SKM-1 treated with dmso at 0.1 percent for 144 hours (cell line): ENCODE results near the gene AP1S3.
A peak's percentile ranks its signal among the peaks of the same experiment; 100 is the strongest.
"Not testable (repeated sequence)": the region's sequence is repeated elsewhere in the genome, so short reads cannot be mapped to it uniquely, and the experiment has no call there.

Source experiments
- DNase-seq: peaks from one replicate; lab custom pipeline; 2025; ENCODE audit not compliant: unreplicated experiment; lab: John Stamatoyannopoulos, UW

Gene AP1S3

DNA sequence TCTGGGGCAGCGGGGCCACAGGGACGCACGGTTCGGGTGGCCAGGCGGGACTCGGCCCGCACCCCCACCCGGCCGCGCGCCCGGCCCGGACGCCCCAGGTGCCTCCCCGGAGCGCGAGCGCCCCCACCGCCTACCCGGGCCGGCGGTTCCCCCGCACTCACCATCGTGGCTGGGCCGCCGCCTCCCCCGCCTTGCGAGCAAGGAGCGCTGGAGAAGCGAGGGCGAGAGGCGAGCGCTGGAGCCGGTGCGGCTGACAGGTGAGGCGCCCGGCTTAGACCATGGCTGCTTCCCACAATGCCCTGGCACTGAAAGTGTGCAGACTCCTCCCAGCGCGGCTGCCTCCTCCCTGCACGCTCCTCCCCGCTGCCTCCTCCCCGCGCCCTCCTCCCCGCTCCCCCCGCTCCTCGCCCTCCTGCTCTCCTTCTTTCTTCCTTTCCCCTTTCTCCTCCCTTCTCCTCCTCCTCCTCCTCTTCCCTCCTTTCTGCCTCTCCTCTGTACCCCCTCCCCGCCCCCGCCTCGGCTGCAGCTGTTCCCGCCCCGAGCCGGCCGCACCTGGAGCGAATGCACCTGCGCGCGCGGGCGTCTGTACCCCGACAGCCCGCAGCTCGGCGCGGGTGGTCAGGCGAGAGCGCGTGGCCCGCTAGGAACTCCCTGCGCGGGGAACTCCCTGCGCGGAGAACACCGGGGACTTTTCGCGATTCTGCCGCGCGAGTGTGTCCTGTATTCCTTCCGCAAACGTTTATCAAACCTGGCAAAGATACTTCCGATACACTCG is at the start of gene AP1S3:
Gene AP1S3, minus strand, starts transcription at position 296 of the 775 bp plus-strand sequence. Its CDS starts 132 bp downstream, at position 164.
- DNase-seq: peak; percentile 52

DNA sequence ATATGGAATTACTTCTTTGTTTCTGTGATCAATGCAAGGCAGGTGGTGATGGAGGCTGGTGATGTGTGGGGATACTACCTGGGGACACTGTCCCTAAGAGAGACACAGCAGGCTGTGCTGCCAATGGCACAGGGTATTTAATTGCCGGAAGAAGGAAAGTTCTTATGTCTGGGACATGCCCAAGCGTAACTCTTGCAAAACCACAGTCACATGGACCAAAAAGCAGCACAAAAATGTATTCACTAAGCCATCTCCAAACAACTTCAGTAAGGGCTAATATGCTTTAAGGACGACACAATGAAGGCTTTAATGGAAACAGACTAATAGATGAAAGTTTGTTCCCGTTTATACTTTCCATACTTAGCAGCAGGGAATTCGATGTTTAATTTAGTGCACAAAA is 49.7 kb upstream of the AP1S3 start:
- DNase-seq: no peak

DNA sequence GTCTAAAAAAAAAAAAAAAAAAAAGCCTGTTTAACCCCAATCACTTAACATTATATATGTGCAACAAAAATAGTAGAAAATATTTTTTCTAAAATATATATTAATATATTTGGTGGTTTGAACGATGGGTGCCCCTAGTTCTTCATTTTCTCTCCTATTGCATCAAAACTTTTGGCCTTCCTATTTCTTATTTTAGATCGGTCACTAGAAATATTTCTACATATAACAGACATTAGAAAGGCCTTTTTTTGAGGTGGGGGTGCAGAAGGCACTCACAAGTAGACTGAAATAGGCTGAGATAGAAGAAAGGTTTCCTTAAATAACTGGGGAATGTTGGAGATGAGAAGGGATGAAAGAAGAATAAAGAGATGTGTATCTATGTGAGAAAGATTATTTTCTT is 49.3 kb upstream of the AP1S3 start:
- no peak for DNase-seq

DNA sequence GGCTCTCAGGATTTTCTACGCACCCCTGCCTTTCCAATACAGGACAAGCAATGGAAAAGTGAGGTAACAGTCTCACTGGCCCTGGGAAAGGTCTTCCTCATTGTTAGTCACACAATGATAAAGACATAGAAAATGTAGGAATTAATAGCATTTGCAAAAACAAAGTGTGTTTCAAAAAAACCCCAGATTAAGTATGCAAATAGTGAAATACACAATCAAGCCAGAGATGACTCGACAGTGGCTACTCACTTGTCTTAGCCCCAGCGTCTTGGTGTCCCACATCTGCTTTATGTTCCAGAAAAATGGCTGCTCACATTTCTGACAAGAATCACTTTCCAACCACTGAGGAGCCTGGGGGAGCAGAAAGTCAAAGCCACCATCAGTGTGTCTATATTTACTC is 47.0 kb upstream of the AP1S3 start:
- DNase-seq: no peak

DNA sequence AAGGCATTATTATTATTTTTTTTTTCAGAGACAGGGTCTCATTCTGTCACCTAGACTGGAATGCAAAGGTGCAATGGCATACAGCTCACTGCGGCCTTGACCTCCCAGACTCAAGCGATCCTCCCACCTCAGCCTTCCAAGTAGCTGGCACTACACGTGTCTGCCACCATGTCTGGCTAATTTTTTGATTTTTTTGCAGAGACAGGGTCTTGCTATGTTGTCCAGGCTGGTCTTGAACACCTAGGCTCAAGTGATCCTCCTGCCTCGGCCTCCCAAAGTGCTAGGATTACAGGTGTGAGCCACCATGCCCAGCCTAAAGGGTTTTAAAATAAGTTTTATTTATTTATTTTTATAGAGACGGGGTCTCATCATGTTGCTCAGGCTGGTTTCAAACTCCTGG is 45.3 kb upstream of the AP1S3 start:
- no peak for DNase-seq

DNA sequence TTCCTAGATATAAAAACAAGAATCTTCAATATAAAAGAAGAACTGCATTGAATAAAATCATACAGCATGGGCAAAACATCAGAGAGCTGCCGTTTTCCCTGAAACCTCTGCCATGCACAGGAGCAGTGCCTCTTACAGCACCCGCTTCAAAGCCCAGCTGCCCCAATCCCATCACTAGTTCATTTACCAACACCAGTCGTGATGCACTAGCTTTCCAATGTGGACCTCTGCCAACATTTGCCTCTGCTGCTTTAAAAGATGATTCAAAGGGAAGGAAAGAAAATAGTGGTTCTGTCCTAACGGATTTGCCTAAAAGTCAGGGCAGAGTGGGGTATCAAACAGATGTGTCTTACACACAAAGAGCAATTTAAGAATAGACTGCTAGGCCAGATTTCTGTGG is 43.4 kb upstream of the AP1S3 start:
- DNase-seq: no peak

DNA sequence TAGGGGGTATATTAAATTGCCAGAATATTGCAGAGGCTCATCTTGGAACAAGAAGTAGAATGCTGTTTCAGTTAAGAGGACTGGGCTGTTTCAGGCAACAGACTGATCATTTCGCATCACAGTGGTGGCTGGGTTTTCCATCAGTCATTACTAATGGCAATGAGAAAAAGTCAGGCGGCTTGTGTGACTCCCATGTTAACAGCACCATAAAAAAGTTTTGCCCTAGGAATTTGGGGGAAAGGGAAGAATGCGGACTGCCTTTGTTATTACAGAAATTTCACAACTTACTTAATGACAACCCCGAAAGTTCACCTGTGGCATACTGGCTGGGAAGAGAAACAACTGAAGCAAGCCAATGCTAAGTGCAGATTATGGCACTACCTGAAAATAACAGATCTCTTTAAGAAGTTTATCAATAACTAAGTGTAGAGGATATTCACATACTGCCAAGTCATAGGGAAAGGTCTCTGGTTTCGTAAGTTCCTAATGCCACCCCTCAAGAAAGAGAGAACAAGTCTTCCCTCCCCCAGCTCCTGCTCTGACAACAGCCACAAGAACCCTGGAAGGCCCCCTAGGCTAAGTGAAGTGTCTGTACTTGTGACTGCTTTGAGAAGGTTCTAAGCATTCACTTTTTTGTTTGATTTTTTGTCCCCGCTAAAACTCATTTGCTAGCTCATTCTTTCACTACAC is 40.5 kb upstream of the AP1S3 start:
- no peak for DNase-seq

DNA sequence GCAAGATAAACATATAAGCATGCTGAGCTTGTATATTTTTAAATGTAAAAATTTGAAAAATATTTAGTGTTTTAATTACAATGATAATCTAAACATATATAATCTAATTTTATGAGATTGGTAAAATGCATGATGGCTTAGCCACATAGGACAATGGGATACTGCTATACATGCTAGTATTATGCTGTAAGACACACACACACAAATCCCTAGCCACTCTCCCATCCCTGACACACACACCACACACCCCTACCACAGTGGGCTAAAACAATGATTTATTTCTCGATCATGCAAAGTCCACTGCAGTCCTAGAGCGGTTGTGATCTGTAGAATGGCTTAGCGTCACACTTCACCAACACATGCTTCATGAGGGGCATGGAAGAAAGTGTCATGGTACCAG is 36.3 kb upstream of the AP1S3 start:
- DNase-seq: no peak

DNA sequence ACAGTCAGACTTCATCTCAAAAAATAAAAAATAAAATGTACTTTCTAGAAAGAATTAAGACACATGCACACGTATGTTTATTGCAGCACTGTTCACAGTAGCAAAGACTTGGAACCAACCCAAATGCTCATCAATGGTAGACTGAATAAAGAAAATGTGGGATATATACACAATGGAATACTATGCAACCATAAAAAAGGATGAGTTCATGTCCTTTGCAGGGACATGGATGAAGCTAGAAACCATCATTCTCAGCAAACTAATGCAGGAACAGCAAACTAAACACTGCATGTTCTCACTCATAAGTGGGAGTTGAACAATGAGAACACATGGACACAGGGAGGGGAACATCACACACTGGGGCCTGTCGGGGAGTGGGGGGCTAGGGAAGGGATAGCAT is 35.4 kb upstream of the AP1S3 start:
- not testable (repeated sequence) for DNase-seq

DNA sequence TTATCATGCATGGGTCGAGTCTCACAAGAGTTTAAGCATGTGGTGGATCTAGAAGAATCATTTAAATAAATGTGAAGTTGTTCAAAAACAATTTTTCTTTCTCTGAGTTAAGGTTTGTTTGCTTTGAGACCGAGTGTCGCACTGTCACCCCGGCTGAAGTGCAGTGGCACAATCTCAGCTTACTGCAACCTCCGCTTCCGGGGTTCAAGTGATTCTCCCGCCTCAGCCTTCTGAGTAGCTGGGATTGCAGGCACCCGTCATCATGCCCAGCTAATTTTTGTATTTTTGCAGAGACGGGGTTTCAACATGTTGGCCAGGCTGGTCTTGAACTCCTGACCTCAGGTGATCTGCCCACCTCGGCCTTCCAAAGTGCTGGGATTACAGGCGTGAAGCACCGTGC is 34.3 kb upstream of the AP1S3 start:
- DNase-seq: not testable (repeated sequence)

DNA sequence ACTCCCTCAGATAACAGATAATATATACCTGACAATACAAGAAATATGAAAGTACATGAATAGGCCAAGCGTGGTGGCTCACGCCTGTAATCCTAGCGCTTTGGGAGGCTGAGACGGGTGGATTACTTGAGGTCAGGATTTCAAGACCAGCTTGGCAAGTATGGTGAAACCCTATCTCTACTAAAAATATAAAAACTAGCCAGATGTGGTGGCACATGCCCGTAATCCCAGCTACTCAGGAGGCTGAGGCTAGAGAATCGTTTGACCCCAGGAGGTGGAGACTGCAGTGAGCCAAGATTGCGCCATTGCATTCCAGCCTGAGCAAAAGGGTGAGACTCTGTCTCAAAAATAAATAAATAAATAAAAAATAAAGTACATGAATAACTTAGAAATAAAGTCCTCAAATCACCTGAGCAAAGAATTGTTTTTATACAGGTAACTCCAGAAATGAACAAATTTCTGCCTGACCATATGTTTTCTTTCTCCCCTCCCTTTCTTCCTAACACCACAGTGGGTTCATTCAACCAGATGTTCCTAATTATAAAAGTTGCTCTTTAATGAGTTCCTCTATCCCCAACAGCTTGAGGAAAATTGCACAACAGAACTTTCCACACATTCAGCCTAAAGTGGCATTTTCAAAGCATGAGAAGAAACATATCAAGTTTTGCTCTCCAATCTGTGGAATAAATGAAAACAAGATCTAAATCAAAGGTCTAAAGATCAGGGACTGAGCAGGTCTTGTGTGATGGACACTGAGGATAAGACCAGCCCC is 33.6 kb upstream of the AP1S3 start:
- DNase-seq: peak; percentile 55

DNA sequence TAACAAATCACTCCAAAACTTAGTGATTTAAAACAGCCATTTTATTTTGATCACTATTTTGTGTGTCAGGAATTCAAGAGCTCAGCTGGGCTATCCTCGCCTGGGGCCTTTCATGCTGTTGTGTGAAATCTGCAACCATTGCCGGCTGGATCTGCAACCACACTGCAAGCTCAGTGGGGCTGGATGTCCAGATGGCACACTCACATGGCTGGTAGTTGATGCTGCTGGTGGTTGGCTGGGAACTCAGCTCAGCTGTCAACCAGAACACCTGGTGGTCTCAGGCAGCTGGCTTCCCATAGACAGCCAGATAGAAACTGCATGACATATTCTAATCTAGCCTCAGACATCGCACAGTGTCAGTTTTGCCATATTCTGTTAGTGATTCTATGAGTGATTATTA is 30.6 kb upstream of the AP1S3 start:
- no peak for DNase-seq

DNA sequence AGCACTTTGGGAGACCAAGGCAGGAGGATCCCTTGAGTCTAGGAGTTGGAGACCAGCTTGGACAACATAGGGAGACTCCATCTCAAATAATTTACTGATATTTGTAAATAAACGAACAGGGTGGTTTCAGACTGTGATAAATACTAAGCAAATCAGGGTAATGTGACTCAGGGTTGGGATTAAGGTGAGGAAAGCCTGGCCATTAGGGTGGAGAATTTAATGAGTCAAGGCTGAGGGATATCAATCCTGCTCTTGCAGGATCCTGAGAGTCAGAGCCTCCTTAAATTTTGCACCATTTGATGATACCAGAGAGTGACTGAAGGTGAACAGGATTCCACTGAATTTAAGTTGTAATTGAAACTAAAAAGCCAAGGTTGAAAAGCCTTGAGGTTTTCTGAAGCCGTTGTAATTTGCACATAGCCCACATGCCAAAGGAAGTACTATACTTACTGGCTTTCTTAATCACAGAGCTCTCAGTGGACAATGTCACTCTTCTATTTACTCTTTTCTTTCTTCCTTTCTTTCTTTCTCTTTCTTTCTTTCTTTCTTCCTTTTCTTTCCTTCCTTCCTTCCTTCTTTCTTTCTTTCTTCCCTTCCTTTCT is 28.6 kb upstream of the AP1S3 start:
- DNase-seq: no peak

DNA sequence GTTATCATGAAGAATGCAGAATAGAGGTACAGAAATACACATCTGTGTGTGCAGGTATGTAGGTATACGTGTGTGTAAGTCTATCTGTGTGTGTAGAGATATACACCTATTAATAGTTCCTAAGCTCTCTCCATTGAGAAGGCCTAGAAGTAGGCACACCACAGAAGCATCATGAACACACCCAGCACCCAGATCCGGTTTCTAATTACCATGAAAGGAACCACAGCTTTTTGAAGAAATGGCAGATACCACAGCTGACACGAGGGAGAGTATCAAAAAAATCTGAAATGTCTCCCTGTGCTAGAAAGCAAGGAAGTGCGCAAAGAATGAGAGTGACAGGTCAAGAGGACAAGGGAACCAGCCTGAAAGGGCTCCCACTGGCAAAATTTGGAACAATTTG is 27.7 kb upstream of the AP1S3 start:
- no peak for DNase-seq

DNA sequence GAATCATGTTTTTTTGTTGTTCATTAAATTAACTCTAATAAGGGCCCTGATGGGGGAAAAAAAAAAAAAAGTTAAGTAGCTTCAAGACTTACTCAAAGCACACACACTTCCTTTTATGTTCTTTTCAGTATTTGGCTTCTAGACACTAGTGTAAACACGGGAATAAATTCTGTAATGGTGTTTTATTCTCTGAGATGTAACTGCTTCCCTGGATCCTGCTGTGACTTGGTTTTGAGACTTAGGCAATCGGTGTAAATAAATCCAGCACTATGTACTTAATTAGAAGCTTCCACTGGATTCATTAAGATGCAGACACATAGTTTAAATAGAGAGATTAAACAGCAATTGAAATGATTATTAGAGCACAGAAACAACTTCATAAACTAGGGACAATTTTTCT is 26.1 kb upstream of the AP1S3 start:
- DNase-seq: no peak

DNA sequence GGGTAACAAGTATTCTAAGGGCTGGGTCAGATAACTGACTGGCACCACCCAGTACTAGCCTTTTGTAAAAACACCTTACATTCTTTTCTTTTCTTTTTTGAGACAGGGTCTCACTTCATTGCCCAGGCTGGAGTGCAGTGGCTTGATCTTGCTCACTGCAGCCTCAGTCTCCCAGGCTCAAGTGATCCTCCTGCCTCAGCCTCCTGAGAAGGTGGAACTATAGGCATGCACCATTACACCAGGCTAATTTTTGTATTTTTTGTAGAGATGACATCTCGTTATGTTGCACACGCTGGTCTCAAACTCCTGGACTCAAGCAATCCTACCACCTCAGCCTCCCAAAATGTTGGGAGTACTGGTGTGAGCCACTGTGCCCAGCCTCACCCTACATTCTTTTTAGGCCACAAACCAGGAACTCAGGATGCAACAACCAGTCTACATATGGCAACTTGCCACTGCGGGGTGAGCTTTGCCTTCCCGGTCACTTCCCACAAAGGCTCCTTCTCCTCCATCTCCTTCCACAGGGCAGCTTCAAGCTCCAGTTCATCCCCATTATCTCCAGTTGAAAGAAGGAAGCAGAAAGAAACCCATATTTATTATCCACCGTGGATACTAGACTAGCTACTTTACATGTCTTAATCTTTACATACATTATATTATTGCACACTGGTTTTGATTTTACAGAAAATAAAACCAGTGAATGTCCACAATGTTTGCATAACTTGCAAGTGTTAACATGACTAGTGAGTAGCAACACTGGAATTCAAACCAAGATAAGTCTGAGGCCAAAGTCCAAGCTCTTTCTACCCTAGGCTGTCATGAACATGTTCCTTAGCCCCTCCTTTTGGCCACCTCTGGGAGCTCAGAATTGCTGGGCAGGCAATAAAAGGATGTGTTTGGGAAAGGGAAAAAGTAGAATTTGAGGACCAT is 23.7 kb upstream of the AP1S3 start:
- no peak for DNase-seq

DNA sequence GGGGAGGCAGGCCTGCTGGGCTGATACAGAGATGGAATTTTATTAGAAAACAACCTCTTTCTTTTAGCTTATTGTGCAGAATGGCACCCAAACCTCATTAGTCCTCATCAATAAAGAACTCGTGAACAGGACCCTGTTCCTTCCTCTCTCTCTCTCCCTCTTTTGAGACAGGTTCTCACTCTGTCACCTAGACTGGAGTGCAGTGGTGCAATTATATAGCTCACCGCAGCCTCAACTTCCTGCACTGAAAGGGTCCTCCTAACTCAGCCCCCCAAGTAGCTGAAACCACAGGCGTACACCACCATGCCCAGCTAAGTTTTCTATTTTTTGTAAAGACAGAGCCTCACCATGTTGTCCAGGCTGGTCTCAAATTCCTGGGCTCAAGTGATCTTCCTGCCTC is 21.7 kb upstream of the AP1S3 start:
- DNase-seq: no peak

DNA sequence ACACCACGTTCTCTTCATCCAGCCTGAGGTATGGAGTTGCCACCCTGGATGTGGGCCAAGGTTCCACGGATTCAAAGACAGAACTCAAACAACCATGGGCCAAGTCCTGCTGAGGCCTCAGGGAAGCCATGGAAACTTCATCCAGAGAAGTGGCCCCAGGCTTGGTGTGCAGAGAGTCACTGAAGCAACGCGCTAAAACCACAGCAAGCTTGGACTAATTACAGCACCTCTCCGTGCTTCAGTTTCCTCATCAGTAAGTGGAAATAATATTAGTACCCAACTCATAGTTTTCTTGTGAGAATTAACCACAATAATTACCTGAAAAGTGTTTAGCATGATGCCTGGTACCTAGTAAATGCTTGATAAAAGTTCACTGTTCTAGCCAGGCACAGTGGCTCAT is 19.2 kb upstream of the AP1S3 start:
- DNase-seq: peak; percentile 32

DNA sequence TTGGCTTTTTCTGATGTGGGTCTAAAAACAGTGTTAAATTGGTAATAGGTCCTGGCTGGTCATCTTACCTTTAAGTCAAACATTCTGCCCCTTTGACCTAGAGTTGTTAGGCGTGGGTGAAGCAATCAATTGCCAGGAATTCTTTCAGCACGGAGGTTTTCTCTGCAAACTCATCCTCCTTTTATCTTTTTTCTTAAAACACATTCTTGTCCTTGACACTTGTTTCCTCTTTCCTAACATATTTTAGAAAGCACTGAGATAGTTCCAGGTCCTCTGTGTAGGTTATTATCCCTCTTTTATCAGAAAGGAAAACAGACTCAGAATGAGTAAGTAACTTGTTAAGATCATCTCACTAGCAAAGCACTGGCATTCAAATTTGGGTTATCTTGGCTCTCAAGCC is 18.6 kb upstream of the AP1S3 start:
- DNase-seq: no peak

DNA sequence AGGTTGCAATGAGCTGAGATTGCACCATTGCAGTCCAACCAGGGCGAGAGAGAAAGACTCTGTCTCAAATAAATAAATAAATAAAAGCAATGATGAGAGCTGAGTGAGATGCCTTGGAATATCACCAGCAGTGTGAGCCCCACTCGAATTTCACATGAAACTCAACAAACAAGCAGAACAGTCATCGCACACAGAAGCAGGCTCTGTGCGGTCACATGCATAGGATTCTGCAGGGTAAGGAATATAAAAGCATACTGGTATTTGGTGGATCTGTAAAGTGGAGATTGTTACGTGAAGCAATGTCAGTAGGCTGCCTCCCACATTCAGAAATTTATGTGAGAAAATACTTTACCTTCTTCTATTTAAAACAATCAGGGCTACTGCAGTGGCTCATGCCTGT is 18.0 kb upstream of the AP1S3 start:
- DNase-seq: no peak

DNA sequence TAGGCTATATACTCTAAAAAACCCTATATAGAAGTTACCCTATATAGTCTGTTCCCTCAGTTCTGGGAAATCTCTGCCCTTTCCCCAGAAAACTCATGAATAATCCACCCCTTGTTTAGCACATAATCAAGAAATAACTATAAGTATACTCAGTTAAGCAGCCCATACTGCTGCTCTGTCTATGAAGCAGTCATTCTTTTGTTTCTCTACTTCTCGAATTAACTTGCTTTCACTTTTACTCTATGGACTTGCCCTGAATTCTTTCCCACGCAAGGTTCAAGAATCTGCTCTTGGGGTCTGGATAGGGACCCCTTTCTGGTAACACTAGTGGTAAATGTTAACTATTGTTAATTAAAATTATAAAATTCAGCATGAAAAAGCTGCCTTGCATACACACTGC is 17.4 kb upstream of the AP1S3 start:
- DNase-seq: no peak
